ENCODE results near the gene CA4.

CA4 gene

GRCh38 chr17:60147553-60148223, 2.1 kb upstream of the CA4 start:
- H3K9me3 ChIP-seq (ENCODE audit: control insufficient read depth, low read length) = no peaks in the 10 kb centered on the region
- no peak overlapping the region for H3K9ac ChIP-seq (ENCODE audit: low read length)
- peaks cover 79% of the 10 kb centered on the region for H3K27me3 ChIP-seq (ENCODE audit: control insufficient read depth, insufficient read depth, low read length)
- no peaks in the 10 kb centered on the region for H3K36me3 ChIP-seq (ENCODE audit: control insufficient read depth, insufficient read depth, low read length)
- no peak overlapping the region for H3K4me3 ChIP-seq (ENCODE audit: low read length)
- peaks cover 23% of the 10 kb centered on the region for H3K4me1 ChIP-seq (ENCODE audit: control insufficient read depth, insufficient read depth, low read length)

DNA sequence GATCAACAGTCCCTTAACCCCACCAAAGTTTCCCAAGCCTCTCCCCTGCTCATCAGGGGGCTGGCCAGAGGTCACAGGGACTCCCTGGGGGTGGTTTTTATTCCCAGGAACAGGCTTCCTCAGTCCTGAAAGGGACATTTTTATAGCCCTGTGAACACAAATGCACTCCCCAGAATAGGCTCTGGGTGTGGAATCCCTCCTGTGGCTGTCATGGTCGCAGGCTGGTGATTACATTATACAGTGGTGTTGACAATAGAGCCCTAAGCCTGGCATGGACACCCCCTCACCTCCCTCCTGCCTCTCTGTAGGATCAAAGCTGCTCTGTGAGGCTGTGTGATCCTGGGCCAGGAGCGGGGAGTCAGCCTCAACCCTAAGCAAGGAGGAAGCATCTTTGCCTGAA, 1.4 kb upstream of the CA4 start:
- Histone ChIP-seq H3K36me3 (ENCODE audit: control insufficient read depth, insufficient read depth, low read length) (no peaks in the 10 kb centered on the region), H3K4me3 (ENCODE audit: low read length) (no peak overlapping the region), H3K9ac (ENCODE audit: low read length) (no peak overlapping the region), H3K4me1 (ENCODE audit: control insufficient read depth, insufficient read depth, low read length) (peaks cover 16% of the 10 kb centered on the region), H3K27me3 (ENCODE audit: control insufficient read depth, insufficient read depth, low read length) (peaks cover 81% of the 10 kb centered on the region), H3K9me3 (ENCODE audit: control insufficient read depth, low read length) (no peaks in the 10 kb centered on the region)

DNA sequence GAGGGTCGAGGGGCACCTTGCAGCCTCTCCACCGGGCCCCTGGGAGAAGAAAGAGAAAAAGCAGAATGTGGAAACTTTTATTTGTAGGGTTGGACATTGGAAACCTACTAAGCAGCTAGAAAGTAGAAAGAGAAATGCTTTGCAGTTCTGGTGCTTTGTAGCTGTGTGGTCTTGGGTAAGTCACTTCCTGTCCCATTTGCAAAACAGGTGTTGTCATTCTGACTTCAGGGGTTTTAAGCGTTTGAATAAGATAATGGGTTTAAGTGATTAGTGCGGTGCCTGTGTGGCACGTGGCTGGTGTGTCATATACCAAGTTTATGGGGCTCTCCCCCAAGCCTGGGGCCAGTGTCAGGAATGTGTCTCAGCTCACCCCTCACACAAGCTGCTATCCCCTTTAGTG, 1.6 kb downstream of the CA4 start:
- Histone ChIP-seq H3K4me3 (ENCODE audit: low read length) (no peak overlapping the region), H3K27me3 (ENCODE audit: control insufficient read depth, insufficient read depth, low read length) (peaks cover 72% of the 10 kb centered on the region), H3K4me1 (ENCODE audit: control insufficient read depth, insufficient read depth, low read length) (peaks cover 15% of the 10 kb centered on the region), H3K9ac (ENCODE audit: low read length) (no peak overlapping the region), H3K36me3 (ENCODE audit: control insufficient read depth, insufficient read depth, low read length) (no peaks in the 10 kb centered on the region), H3K9me3 (ENCODE audit: control insufficient read depth, low read length) (no peaks in the 10 kb centered on the region)

- Histone ChIP-seq H3K27me3 (ENCODE audit: control insufficient read depth, insufficient read depth, low read length) (peaks cover 53% of the 10 kb centered on the region), H3K9me3 (ENCODE audit: control insufficient read depth, low read length) (no peaks in the 10 kb centered on the region), H3K9ac (ENCODE audit: low read length) (no peak overlapping the region), H3K36me3 (ENCODE audit: control insufficient read depth, insufficient read depth, low read length) (no peaks in the 10 kb centered on the region), H3K4me3 (ENCODE audit: low read length) (no peak overlapping the region), H3K4me1 (ENCODE audit: control insufficient read depth, insufficient read depth, low read length) (peaks cover 15% of the 10 kb centered on the region)
Observed at GRCh38 chr17:60153606-60154390, 4.0 kb downstream of the CA4 start.

DNA sequence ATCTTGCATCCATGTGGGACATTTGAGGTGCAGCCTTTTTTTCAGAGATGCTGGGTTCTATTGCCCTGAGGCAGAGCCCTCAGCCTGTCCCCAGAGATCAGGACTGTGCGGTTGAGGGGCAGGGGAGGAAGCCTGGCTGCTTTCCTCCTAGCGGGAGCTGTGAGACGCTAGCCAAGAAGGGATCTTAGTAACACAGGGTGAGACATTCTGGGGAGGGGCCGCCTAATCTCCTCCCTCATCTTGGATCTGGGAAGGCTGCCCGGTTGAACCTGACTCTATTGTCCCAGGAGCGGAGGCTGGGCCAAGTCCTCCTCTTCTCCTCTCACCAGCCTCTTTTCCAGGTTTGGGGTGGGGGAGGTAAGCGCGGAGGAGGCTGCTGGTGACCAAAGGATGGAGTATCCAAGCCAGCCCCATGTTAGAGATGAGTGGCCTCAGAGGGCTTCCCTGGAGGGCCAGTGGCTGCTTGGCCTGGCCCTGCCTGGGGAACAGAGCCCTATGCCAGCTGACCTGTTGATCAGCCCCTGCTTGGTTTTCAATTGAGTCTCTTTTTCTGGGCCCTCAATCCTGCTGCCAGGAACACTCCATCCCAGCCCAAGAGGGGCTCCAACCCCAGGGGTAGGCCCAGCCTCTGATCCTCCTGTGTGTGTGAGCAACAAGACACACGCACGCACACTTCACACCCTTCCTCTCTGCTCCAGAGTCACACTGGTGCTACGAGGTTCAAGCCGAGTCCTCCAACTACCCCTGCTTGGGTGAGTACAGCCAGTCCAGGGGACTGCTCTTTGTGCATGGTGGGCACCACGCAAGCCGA, 5.0 kb downstream of the CA4 start:
- Histone ChIP-seq H3K36me3 (ENCODE audit: control insufficient read depth, insufficient read depth, low read length) (no peaks in the 10 kb centered on the region), H3K9ac (ENCODE audit: low read length) (no peak overlapping the region), H3K4me3 (ENCODE audit: low read length) (no peak overlapping the region), H3K4me1 (ENCODE audit: control insufficient read depth, insufficient read depth, low read length) (peaks cover 13% of the 10 kb centered on the region), H3K9me3 (ENCODE audit: control insufficient read depth, low read length) (no peaks in the 10 kb centered on the region), H3K27me3 (ENCODE audit: control insufficient read depth, insufficient read depth, low read length) (peaks cover 52% of the 10 kb centered on the region)

DNA sequence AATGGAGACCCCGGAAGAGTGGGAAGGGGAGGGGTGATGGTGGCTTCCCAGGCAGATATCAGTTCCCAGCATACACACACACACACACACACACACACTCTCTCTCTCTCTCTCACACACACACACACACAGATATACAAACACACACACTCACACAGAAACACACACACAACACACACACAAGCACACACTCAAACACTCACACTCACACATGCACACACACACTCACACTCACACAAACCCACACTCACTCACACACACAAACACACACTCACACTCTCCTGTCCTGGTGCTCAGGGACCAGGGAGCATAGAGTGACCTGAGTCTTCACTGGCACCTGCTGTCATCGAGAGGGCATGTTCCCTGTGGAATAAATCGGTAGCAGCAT, 5.6 kb downstream of the CA4 start:
- no peaks in the 10 kb centered on the region for H3K9me3 ChIP-seq (ENCODE audit: control insufficient read depth, low read length)
- H3K36me3 ChIP-seq (ENCODE audit: control insufficient read depth, insufficient read depth, low read length) = no peaks in the 10 kb centered on the region
- H3K4me3 ChIP-seq (ENCODE audit: low read length) = no peak overlapping the region
- no peak overlapping the region for H3K9ac ChIP-seq (ENCODE audit: low read length)
- H3K4me1 ChIP-seq (ENCODE audit: control insufficient read depth, insufficient read depth, low read length) = peaks cover 11% of the 10 kb centered on the region
- H3K27me3 ChIP-seq (ENCODE audit: control insufficient read depth, insufficient read depth, low read length) = peaks cover 46% of the 10 kb centered on the region

GRCh38 chr17:60155815-60156214, 6.0 kb downstream of the CA4 start:
- Histone ChIP-seq H3K27me3 (ENCODE audit: control insufficient read depth, insufficient read depth, low read length) (peaks cover 42% of the 10 kb centered on the region), H3K4me1 (ENCODE audit: control insufficient read depth, insufficient read depth, low read length) (peaks cover 8% of the 10 kb centered on the region), H3K9ac (ENCODE audit: low read length) (no peak overlapping the region), H3K4me3 (ENCODE audit: low read length) (no peak overlapping the region), H3K9me3 (ENCODE audit: control insufficient read depth, low read length) (no peaks in the 10 kb centered on the region), H3K36me3 (ENCODE audit: control insufficient read depth, insufficient read depth, low read length) (no peaks in the 10 kb centered on the region)

DNA sequence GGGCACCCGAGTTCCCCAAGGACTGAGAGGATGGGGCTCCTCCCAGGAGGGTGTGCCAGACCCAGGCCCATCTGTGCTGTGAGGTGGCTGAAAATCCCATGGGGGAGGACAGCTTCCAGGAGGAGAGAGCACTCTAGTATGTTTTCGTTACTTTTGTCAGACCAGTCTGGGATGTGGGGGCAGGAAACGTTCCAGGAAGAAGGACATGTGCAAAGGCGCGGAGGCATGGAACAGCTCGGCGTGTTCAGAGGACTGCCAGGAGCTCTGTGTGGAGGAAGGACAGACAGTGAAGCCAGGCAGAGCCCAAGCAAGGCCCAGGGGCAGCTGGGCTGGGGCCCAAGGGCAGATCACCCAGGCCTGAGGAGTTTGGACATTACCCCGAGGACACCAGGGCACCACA, 7.0 kb downstream of the CA4 start:
- H3K9ac ChIP-seq (ENCODE audit: low read length) = no peak overlapping the region
- H3K27me3 ChIP-seq (ENCODE audit: control insufficient read depth, insufficient read depth, low read length) = peaks cover 36% of the 10 kb centered on the region
- no peaks in the 10 kb centered on the region for H3K36me3 ChIP-seq (ENCODE audit: control insufficient read depth, insufficient read depth, low read length)
- H3K4me1 ChIP-seq (ENCODE audit: control insufficient read depth, insufficient read depth, low read length) = peaks cover 3% of the 10 kb centered on the region
- no peaks in the 10 kb centered on the region for H3K9me3 ChIP-seq (ENCODE audit: control insufficient read depth, low read length)
- no peak overlapping the region for H3K4me3 ChIP-seq (ENCODE audit: low read length)

GRCh38 chr17:60157487-60158040, 7.8 kb downstream of the CA4 start:
- Histone ChIP-seq H3K4me1 (ENCODE audit: control insufficient read depth, insufficient read depth, low read length) (peaks cover 11% of the 10 kb centered on the region), H3K27me3 (ENCODE audit: control insufficient read depth, insufficient read depth, low read length) (peaks cover 28% of the 10 kb centered on the region), H3K36me3 (ENCODE audit: control insufficient read depth, insufficient read depth, low read length) (no peaks in the 10 kb centered on the region), H3K9ac (ENCODE audit: low read length) (no peak overlapping the region), H3K9me3 (ENCODE audit: control insufficient read depth, low read length) (no peaks in the 10 kb centered on the region), H3K4me3 (ENCODE audit: low read length) (no peak overlapping the region)

GRCh38 chr17:60158751-60159478, 9.1 kb downstream of the CA4 start:
- H3K9ac ChIP-seq (ENCODE audit: low read length) = no peak overlapping the region
- no peaks in the 10 kb centered on the region for H3K36me3 ChIP-seq (ENCODE audit: control insufficient read depth, insufficient read depth, low read length)
- H3K4me3 ChIP-seq (ENCODE audit: low read length) = no peak overlapping the region
- peaks cover 11% of the 10 kb centered on the region for H3K4me1 ChIP-seq (ENCODE audit: control insufficient read depth, insufficient read depth, low read length)
- H3K9me3 ChIP-seq (ENCODE audit: control insufficient read depth, low read length) = no peaks in the 10 kb centered on the region
- peaks cover 25% of the 10 kb centered on the region for H3K27me3 ChIP-seq (ENCODE audit: control insufficient read depth, insufficient read depth, low read length)

- Histone ChIP-seq H3K27me3 (ENCODE audit: control insufficient read depth, insufficient read depth, low read length) (peaks cover 24% of the 10 kb centered on the region), H3K4me3 (ENCODE audit: low read length) (no peak overlapping the region), H3K9ac (ENCODE audit: low read length) (no peak overlapping the region), H3K4me1 (ENCODE audit: control insufficient read depth, insufficient read depth, low read length) (peaks cover 11% of the 10 kb centered on the region), H3K36me3 (ENCODE audit: control insufficient read depth, insufficient read depth, low read length) (no peaks in the 10 kb centered on the region), H3K9me3 (ENCODE audit: control insufficient read depth, low read length) (no peaks in the 10 kb centered on the region)
Observed at GRCh38 chr17:60159479-60159866, 9.7 kb downstream of the CA4 start.
